ENCODE results near the gene GNE. TPM values are rescaled to one million over a fixed set of nuclear protein-coding genes. Genes with fewer than 3 reads are reported as not detected.

Gene GNE
- total RNA-seq, 4 donors from 2014 or later, result 11.9 to 28.9 (median 16.7) TPM

DNA sequence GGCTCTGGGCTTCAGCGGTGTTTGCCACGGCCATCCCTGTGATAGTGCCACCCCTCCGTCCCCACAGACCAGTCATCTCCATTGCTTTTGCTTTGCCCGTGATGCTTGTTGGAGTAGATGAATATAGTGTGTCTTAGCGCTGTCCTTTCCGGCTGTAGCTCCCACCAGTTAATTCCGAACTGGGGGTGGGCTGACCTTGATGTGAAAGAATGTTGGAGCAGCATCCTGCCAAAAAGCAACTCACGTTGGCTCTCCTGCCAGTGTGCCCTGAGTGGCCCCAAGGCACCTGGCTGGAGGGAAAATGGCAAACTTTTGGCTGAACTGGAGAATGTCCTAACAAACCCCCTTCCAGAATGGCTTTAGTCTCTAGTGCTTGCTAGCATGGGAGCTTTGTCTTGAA lies 47.5 kb downstream of the GNE start:
- Histone ChIP-seq H3K36me3 (peaks cover 21 to 99% (median 26%) of the 10 kb centered on the region in 3 donors), H3K4me3 (no peak overlapping the region), H3K27ac (no peak overlapping the region), H3K9me3 (no peaks in the 10 kb centered on the region), H3K27me3 (no peaks in the 10 kb centered on the region), H3K4me1 (peaks cover 0 to 58% (median 9%) of the 10 kb centered on the region in 3 donors)
- intact Hi-C loops (cut with DNase I), result no loop called here
- DNase-seq, result no peak
- WGBS, 2 donors, result 79 to 90% methylated on average over 6 to 8 of the region's 8 CpGs
- TF ChIP-seq, protein P1, sequence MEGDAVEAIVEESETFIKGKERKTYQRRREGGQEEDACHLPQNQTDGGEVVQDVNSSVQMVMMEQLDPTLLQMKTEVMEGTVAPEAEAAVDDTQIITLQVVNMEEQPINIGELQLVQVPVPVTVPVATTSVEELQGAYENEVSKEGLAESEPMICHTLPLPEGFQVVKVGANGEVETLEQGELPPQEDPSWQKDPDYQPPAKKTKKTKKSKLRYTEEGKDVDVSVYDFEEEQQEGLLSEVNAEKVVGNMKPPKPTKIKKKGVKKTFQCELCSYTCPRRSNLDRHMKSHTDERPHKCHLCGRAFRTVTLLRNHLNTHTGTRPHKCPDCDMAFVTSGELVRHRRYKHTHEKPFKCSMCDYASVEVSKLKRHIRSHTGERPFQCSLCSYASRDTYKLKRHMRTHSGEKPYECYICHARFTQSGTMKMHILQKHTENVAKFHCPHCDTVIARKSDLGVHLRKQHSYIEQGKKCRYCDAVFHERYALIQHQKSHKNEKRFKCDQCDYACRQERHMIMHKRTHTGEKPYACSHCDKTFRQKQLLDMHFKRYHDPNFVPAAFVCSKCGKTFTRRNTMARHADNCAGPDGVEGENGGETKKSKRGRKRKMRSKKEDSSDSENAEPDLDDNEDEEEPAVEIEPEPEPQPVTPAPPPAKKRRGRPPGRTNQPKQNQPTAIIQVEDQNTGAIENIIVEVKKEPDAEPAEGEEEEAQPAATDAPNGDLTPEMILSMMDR (IDR thresholded peaks at IDR 0.05), result no peak
- TF ChIP-seq POLR2A (IDR thresholded peaks at IDR 0.05), result no peak

DNA sequence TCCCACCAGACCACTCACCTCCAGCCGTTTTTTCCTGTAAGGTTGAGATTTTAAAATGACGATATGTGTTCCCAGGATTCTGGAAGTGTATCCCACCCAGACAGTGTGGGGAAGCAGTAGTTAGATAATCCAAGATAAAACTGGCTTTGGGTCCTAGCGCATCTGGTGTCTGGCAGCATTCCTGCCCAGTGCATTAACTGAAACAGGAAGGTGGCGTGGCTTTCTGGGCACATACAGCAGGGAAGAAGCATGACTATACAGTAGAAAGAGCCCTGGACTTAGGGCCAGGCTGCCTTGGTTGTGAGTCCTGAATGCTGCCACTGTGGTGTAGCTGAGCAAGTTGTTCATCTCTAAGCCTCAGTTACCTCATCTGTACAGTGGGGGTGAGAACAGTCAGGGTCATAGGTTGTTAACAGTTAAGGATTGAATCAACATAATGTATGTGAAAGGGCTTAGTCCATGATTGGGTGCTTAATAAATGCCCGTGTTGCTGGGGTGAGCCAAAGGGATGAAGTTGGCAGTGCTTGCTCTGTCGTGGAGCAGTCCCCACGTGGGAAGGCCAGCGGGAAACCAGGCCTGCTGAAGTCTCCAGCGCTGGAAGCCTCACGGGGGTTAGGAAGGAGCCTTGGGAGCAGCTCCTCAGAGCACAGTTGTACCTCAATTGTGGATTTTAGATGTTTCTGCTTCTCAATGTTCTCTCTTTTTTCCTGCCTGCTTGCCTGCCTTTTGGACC lies 49.6 kb downstream of the GNE start:
- no peaks in the 10 kb centered on the region for H3K27me3 ChIP-seq
- no peak overlapping the region for H3K4me3 ChIP-seq
- TF ChIP-seq, protein P1 (IDR thresholded peaks at IDR 0.05), result no peak
- TF ChIP-seq POLR2A (IDR thresholded peaks at IDR 0.05), result no peak
- WGBS, 2 donors, result 72 to 79% methylated on average over 10 of the region's 10 CpGs
- H3K9me3 ChIP-seq, result no peaks in the 10 kb centered on the region
- no peak for DNase-seq
- peaks cover 22 to 100% (median 45%) of the 10 kb centered on the region in 3 donors for H3K36me3 ChIP-seq
- H3K27ac ChIP-seq, result no peak overlapping the region
- peaks cover 0 to 42% (median 9%) of the 10 kb centered on the region in 3 donors for H3K4me1 ChIP-seq
- intact Hi-C loops (cut with DNase I), result no loop called here

DNA sequence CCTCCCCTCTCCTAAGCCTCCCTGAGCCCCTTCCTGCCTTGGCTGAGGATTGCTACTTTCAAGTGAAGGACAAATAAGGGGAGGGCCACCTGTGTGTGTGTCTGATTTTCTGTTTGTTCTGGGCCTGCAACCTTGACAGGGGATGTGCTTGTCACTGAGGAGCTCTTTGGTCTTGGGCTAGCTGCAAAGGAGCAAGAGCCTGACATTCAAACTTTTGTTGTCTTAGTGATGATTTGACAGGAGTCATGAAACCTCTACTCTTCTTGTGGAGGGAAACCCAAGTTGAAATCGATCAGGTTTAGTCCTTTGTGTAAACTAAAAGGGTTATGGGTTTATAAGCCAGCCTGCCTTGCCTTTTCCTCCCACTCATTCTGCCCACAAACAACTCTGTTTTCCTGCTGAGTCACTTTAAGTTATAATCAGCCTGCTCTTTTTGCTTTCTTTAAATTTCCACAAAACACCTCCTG lies 50.7 kb downstream of the GNE start:
- intact Hi-C loops (cut with DNase I), result no loop called here
- peaks cover 0 to 42% (median 9%) of the 10 kb centered on the region in 3 donors for H3K4me1 ChIP-seq
- no peak for DNase-seq
- H3K4me3 ChIP-seq, result no peak overlapping the region
- H3K9me3 ChIP-seq, result no peaks in the 10 kb centered on the region
- peaks cover 22 to 100% (median 56%) of the 10 kb centered on the region in 3 donors for H3K36me3 ChIP-seq
- no peak for TF ChIP-seq POLR2A (IDR thresholded peaks at IDR 0.05)
- TF ChIP-seq, protein P1 (IDR thresholded peaks at IDR 0.05), result no peak
- peak overlapping the region in 2 of 4 donors; percentile 5 to 25 for H3K27ac ChIP-seq
- no peaks in the 10 kb centered on the region for H3K27me3 ChIP-seq
- 18 to 21% methylated on average over 1 of the region's 1 CpG for WGBS, 2 donors

DNA sequence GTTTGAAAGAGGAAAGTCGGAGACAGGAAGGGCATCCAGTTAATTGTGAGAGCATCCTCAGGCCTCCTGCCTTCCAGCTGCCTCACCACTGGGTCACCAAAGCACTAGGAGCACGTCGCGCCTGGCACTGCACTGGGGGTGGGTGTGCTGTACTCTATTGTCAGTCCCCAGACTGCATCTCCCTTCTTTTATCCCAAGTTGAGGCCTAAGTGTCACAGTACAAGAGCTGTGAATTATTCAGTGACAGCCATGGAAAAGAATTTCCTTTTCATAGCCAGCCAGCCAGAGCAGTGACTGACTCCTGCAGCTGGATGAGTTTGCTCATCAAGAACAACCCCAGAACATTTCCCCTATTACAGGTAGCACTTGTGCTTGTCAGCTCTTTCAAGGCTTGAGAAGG lies 51.2 kb downstream of the GNE start:
- peak overlapping the region in 1 of 4 donors; percentile 5 for H3K27ac ChIP-seq
- 76 to 86% methylated on average over 4 of the region's 4 CpGs for WGBS, 2 donors
- TF ChIP-seq, protein P1 (IDR thresholded peaks at IDR 0.05), result no peak
- TF ChIP-seq POLR2A (IDR thresholded peaks at IDR 0.05), result no peak
- no peaks in the 10 kb centered on the region for H3K9me3 ChIP-seq
- H3K4me1 ChIP-seq, result peaks cover 0 to 42% (median 9%) of the 10 kb centered on the region in 3 donors
- intact Hi-C loops (cut with DNase I), result no loop called here
- DNase-seq, result no peak
- peaks cover 27 to 100% (median 61%) of the 10 kb centered on the region in 3 donors for H3K36me3 ChIP-seq
- no peak overlapping the region for H3K4me3 ChIP-seq
- H3K27me3 ChIP-seq, result no peaks in the 10 kb centered on the region

DNA sequence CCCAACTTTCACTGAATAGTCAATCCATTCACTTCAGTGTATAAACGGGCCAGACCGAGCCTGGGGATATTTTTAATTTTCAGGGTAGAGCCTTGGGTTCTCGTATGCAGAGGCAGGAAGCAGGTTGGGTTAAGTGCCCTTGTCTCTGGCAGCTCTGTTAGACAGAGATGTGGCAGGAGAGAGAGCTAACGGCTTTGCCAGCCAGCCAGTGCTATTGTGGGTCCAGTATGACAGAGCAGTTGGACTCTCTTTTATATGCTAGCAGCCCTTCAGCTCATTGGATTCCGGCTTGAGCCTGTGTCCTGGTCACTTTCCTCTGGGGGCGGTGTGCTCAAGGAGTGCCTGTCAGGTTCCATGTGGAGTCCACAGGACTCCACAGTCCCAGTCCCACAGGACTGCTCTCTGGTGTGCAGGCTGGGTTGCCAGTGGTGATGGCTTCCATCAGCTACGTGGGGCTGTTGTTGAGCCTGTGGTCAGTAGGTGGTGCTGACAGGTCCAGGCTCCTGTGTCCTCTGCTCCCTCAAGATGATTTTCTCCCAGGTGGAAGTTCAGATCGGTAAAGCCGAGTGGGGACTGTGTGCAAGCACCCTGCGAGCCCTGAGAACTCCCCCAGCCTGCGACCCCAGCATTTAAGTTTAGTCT lies 53.2 kb downstream of the GNE start:
- no peak overlapping the region for H3K27ac ChIP-seq
- DNase-seq, result no peak
- intact Hi-C loops (cut with DNase I), result no loop called here

More for the DNA sequence above, 53.2 kb downstream of the GNE start:
- no peak overlapping the region for H3K4me3 ChIP-seq
- H3K9me3 ChIP-seq, result no peaks in the 10 kb centered on the region
- H3K27me3 ChIP-seq, result no peaks in the 10 kb centered on the region
- peaks cover 0 to 27% (median 9%) of the 10 kb centered on the region in 3 donors for H3K4me1 ChIP-seq
- peaks cover 19 to 100% (median 70%) of the 10 kb centered on the region in 3 donors for H3K36me3 ChIP-seq
- WGBS, 2 donors, result 86% methylated on average over 7 to 8 of the region's 11 CpGs
- TF ChIP-seq, protein P1 (IDR thresholded peaks at IDR 0.05), result no peak
- TF ChIP-seq POLR2A (IDR thresholded peaks at IDR 0.05), result no peak

Measured in esophagus squamous epithelium (tissue), 5 donors.